SK-N-SH treated with all-trans-retinoic acid at 6 μM for 48 hours (cell line): ENCODE data around the gene FOXE1.

ENCODE experiments used
- ZFP30 ChIP-seq: fragments of 450-650 bp; formaldehyde crosslinking; IDR thresholded peaks from 2 replicates; pipeline ENCODE4 v1.5.0; 2022; ENCODE audit warnings: mild to moderate bottlenecking, moderate library complexity
- TF ChIP-seq, protein P1 (sequence below): fragments of 250-450 bp; sonication (Bioruptor Pico); IDR thresholded peaks from 2 replicates; pipeline ENCODE4 v1.8.0; 2020; ENCODE audit warnings: mild to moderate bottlenecking, moderate library complexity, borderline replicate concordance

- no peak for TF ChIP-seq ZFP30
- TF ChIP-seq, protein P1, sequence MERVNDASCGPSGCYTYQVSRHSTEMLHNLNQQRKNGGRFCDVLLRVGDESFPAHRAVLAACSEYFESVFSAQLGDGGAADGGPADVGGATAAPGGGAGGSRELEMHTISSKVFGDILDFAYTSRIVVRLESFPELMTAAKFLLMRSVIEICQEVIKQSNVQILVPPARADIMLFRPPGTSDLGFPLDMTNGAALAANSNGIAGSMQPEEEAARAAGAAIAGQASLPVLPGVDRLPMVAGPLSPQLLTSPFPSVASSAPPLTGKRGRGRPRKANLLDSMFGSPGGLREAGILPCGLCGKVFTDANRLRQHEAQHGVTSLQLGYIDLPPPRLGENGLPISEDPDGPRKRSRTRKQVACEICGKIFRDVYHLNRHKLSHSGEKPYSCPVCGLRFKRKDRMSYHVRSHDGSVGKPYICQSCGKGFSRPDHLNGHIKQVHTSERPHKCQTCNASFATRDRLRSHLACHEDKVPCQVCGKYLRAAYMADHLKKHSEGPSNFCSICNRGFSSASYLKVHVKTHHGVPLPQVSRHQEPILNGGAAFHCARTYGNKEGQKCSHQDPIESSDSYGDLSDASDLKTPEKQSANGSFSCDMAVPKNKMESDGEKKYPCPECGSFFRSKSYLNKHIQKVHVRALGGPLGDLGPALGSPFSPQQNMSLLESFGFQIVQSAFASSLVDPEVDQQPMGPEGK (CRISPR knock-in tag) = no peak
Observed at GRCh38 chr9:97891736-97892135, 38.7 kb downstream of the FOXE1 start.
